GM10266 (cell line): ENCODE data around the gene SAC3D1.
"Not testable (repeated sequence)": the region's sequence is repeated elsewhere in the genome, so short reads cannot be mapped to it uniquely, and the experiment has no call there.

ENCODE experiments used
- DNase-seq: peaks from one replicate; pipeline ENCODE4 v3.0.0; 2012; ENCODE audit errors: extremely low spot score
- CTCF ChIP-seq: IDR thresholded peaks from 2 replicates; pipeline ENCODE4 v1.5.1; 2012; ENCODE audit warnings: mild to moderate bottlenecking, low read depth; ENCODE audit not compliant: control insufficient read depth, insufficient read depth; ENCODE audit errors: missing control alignments

SAC3D1 gene

GRCh38 chr11:65013888-65014725 lies 26.9 kb upstream of the SAC3D1 start, which contains the start of gene ARL2:
Gene ARL2, plus strand, starts transcription at chr11:65014160. Its CDS starts 48 bp downstream, at chr11:65014208.
- TF ChIP-seq CTCF: peak; percentile 85
- peak; percentile 97 for DNase-seq

- TF ChIP-seq CTCF: no peak
- DNase-seq: no peak
These were observed 26.2 kb upstream of the SAC3D1 start for GRCh38 chr11:65014726-65015227.

- TF ChIP-seq CTCF: no peak
- DNase-seq: no peak
These were observed 24.3 kb upstream of the SAC3D1 start for GRCh38 chr11:65016705-65017104.

GRCh38 chr11:65017937-65018336 lies 23.1 kb upstream of the SAC3D1 start:
- DNase-seq: no peak
- no peak for TF ChIP-seq CTCF

GRCh38 chr11:65019824-65020223 lies 21.2 kb upstream of the SAC3D1 start:
- no peak for TF ChIP-seq CTCF
- no peak for DNase-seq

GRCh38 chr11:65021003-65021402 lies 20.0 kb upstream of the SAC3D1 start:
- DNase-seq: no peak
- TF ChIP-seq CTCF: no peak

GRCh38 chr11:65021509-65021908 lies 19.5 kb upstream of the SAC3D1 start:
- no peak for TF ChIP-seq CTCF
- DNase-seq: no peak

GRCh38 chr11:65023502-65023901 lies 17.5 kb upstream of the SAC3D1 start:
- DNase-seq: not testable (repeated sequence)
